HCT116 (cell line): ENCODE data around the gene CDH5. TPM values are rescaled to one million over a fixed set of nuclear protein-coding genes. Genes with fewer than 3 reads are reported as not detected.

Source experiments
- ATAC-seq: fragments of 200-7000 bp; cut with Tn5 transposase; 2 replicates; pipeline ENCODE4 v1.9.1; 2020; ENCODE audit warnings: mild to moderate bottlenecking, moderate library complexity
- BruUV-seq: library from RNA; stranded (reverse); fragments of 400-500 nt; replicated peaks from 2 replicates; lab custom pipeline; 2021; lab: Mats Ljungman, UMichigan
- CTCF ChIA-PET: fragments of 300-600 bp; sonication (Branson Sonifier 250); formaldehyde crosslinking; loops from one replicate; lab custom pipeline; 2021; ENCODE audit warnings: antibody characterized with exemption; lab: Charles Lee
- POLR2A ChIA-PET: fragments of 300-600, 350-600 bp; sonication (Branson Sonifier 250); formaldehyde crosslinking; loops from one replicate; lab custom pipeline; 2021; ENCODE audit warnings: antibody characterized with exemption; lab: Charles Lee
- RAD21 ChIA-PET, 2 experiments: fragments of 300-600 bp; sonication (Branson Sonifier 250); formaldehyde crosslinking; loops; one replicate each; lab custom pipeline; 2023; ENCODE audit warnings: low total read pairs in 2 of 2; ENCODE audit not compliant: uncharacterized antibody in 2 of 2, unreplicated experiment in 2 of 2, low non-redundant PET in 1 of 2; lab: Charles Lee
- DNase-seq: peaks from one replicate; pipeline ENCODE4 v3.0.0-alpha.2; 2010; ENCODE audit warnings: low read depth, low spot score
- H2AFZ ChIP-seq: fragments of 200-600 bp; shearing (Covaris generic), sonication (generic); 2 replicates; pipeline ENCODE4 v1.6.1; 2017; ENCODE audit warnings: low read depth, mixed run types, mixed read lengths, antibody characterized with exemption, low read length; ENCODE audit not compliant: poor library complexity, severe bottlenecking
- H3K27ac ChIP-seq: 2 replicates; pipeline ENCODE4 v1.5.1; 2012; ENCODE audit warnings: low read depth, low read length
- H3K27me3 ChIP-seq: fragments of 200-600 bp; sonication (generic); 2 replicates; pipeline ENCODE4 v1.6.1; 2016; ENCODE audit warnings: mixed run types, low read length, mixed read lengths; ENCODE audit not compliant: insufficient read depth
- H3K36me3 ChIP-seq, 2 experiments: fragments of 200-500 bp in 1 of 2; fragments of 200-600 bp in 1 of 2; sonication (Bioruptor generic) in 1 of 2; sonication (generic) in 1 of 2; 2 replicates each; pipeline versions ENCODE4 v1.5.1 to v1.6.1; 2014 to 2016; ENCODE audit warnings: low read length in 2 of 2, inconsistent platforms in 1 of 2, mixed read lengths in 1 of 2, mixed run types in 1 of 2; ENCODE audit not compliant: insufficient read depth in 2 of 2, control insufficient read depth in 1 of 2
- H3K4me1 ChIP-seq, 2 experiments: fragments of 200-600 bp in 1 of 2; sonication (generic) in 1 of 2; 2 replicates each; pipeline versions ENCODE4 v1.5.1 to v1.6.1; 2012 to 2017; ENCODE audit warnings: low read length in 2 of 2, inconsistent platforms in 1 of 2, mild to moderate bottlenecking in 1 of 2, mixed read lengths in 1 of 2, mixed run types in 1 of 2, moderate library complexity in 1 of 2; ENCODE audit not compliant: insufficient read depth in 2 of 2, control insufficient read depth in 1 of 2
- H3K4me2 ChIP-seq: fragments of 200-600 bp; sonication (generic); 2 replicates; pipeline ENCODE4 v1.6.1; 2017; ENCODE audit warnings: mixed run types, low read length, mixed read lengths
- H3K4me3 ChIP-seq, 2 experiments: fragments of 200-600 bp in 1 of 2; sonication (generic) in 1 of 2; replicated peaks in 1 of 2; 2 replicates each; pipeline ENCODE4 v1.5.1; 2011 to 2016; ENCODE audit warnings: low read length in 2 of 2, control low read depth in 1 of 2, low read depth in 1 of 2, mild to moderate bottlenecking in 1 of 2, mixed read lengths in 1 of 2, mixed run types in 1 of 2
- H3K79me2 ChIP-seq: fragments of 200-600 bp; sonication (generic); 2 replicates; pipeline ENCODE4 v1.6.1; 2017; ENCODE audit warnings: mild to moderate bottlenecking, mixed run types, low read length, moderate library complexity, mixed read lengths; ENCODE audit not compliant: insufficient read depth
- H3K9ac ChIP-seq: fragments of 200-600 bp; sonication (generic); 2 replicates; pipeline ENCODE4 v1.6.1; 2016; ENCODE audit warnings: low read length, mixed read lengths
- H3K9me2 ChIP-seq: fragments of 200-600 bp; sonication (generic), shearing (Covaris generic); 2 replicates; pipeline ENCODE4 v1.6.1; 2017; ENCODE audit warnings: mixed run types, mild to moderate bottlenecking, moderate library complexity; ENCODE audit not compliant: insufficient read depth
- H3K9me3 ChIP-seq, 2 experiments: fragments of 200-500 bp in 1 of 2; fragments of 200-600 bp in 1 of 2; sonication (Bioruptor generic) in 1 of 2; sonication (generic) in 1 of 2; 2 replicates each; pipeline ENCODE4 v1.6.1; 2014 to 2017; ENCODE audit warnings: low read length in 2 of 2, mixed read lengths in 2 of 2, inconsistent platforms in 1 of 2, low read depth in 1 of 2, mild to moderate bottlenecking in 1 of 2, mixed run types in 1 of 2, moderate library complexity in 1 of 2; ENCODE audit not compliant: control insufficient read depth in 1 of 2, insufficient read depth in 1 of 2
- H4K20me1 ChIP-seq: fragments of 200-600 bp; sonication (generic), shearing (Covaris generic); 2 replicates; pipeline ENCODE4 v1.6.1; 2017; ENCODE audit warnings: mixed run types, mild to moderate bottlenecking, moderate library complexity; ENCODE audit not compliant: insufficient read depth
- EGR1 ChIP-seq: IDR thresholded peaks from 2 replicates; pipeline ENCODE4 v1.6.1; 2012; ENCODE audit warnings: low read depth
- ELF1 ChIP-seq: IDR thresholded peaks from 2 replicates; pipeline ENCODE4 v1.6.1; 2012; ENCODE audit warnings: low read depth, borderline replicate concordance
- EZH2 ChIP-seq: fragments of 200-600 bp; sonication (generic); IDR thresholded peaks from 2 replicates; pipeline ENCODE4 v1.6.1; 2017; ENCODE audit warnings: antibody characterized with exemption, mixed run types
- EZH2phosphoT487 ChIP-seq: fragments of 200-600 bp; IDR thresholded peaks from 2 replicates; pipeline ENCODE4 v1.6.1; 2018; ENCODE audit warnings: antibody characterized with exemption, borderline replicate concordance
- FOSL1 ChIP-seq: IDR thresholded peaks from 2 replicates; pipeline ENCODE4 v1.6.1; 2012; ENCODE audit warnings: low read depth
- POLR2A ChIP-seq: IDR thresholded peaks from 2 replicates; pipeline ENCODE4 v1.7.0; 2011; ENCODE audit warnings: borderline replicate concordance; ENCODE audit not compliant: insufficient read depth, insufficient read length; ENCODE audit errors: extremely low read depth
- POLR2AphosphoS5 ChIP-seq: IDR thresholded peaks from 2 replicates; pipeline ENCODE4 v1.6.1; 2011; ENCODE audit warnings: mild to moderate bottlenecking, low read depth, low read length, moderate library complexity
- REST ChIP-seq: IDR thresholded peaks from 2 replicates; pipeline ENCODE4 v1.6.1; 2012; ENCODE audit warnings: low read depth
- TCF7L2 ChIP-seq: IDR thresholded peaks from 2 replicates; pipeline ENCODE4 v1.7.0; 2011; ENCODE audit warnings: borderline replicate concordance, inconsistent platforms; ENCODE audit not compliant: insufficient read depth, insufficient read length; ENCODE audit errors: extremely low read depth
- YY1 ChIP-seq: IDR thresholded peaks from 2 replicates; pipeline ENCODE4 v1.6.1; 2011; ENCODE audit warnings: low read length, low read depth, moderate library complexity, mild to moderate bottlenecking; ENCODE audit not compliant: insufficient replicate concordance; ENCODE audit errors: extremely low read depth
- ZBTB33 ChIP-seq: IDR thresholded peaks from 2 replicates; pipeline ENCODE4 v1.6.1; 2011; ENCODE audit warnings: mild to moderate bottlenecking, low read length, moderate library complexity; ENCODE audit not compliant: insufficient replicate concordance; ENCODE audit errors: extremely low read depth
- ZFX ChIP-seq: fragments of 450-650 bp; IDR thresholded peaks from 2 replicates; pipeline ENCODE4 v1.6.1; 2017
- intact Hi-C: fragments of 100-400 bp; cut with micrococcal nuclease; formaldehyde crosslinking; loops from 2 replicates; pipeline ENCODE4 v1.10.0; 2022
- total RNA-seq: library from RNA; stranded (reverse); gene quantifications from one replicate; pipeline ENCODE4 v1.2.1, GENCODE V29; 2021; ENCODE audit not compliant: unreplicated experiment

CDH5 gene
- total RNA-seq, 1 experiment from 2014 or later: 0.15 TPM

GRCh38 chr16:66325717-66326376 lies 40.6 kb upstream of the CDH5 start:
- H2AFZ ChIP-seq: no peak overlapping the region
- H3K4me3 ChIP-seq: no peak overlapping the region
- no peak overlapping the region for H3K9ac ChIP-seq
- intact Hi-C loops: no loop called here
- H3K4me1 ChIP-seq: peaks cover 6% of the 10 kb centered on the region in 2 experiments; a peak in 2 of 4 replicates
- H3K9me3 ChIP-seq: no peaks in the 10 kb centered on the region
- ChIA-PET CTCF (interaction anchor here (1.1 kb wide), 1 partner anchor 18 kb away, joined by 3 read pairs; no protein-coding TSS in a partner anchor), RAD21 (no interaction called here), POLR2A (no interaction called here)
- DNase-seq (no peak), ATAC-seq (no peak)
- no peak overlapping the region for H3K27ac ChIP-seq
- no peaks in the 10 kb centered on the region for H3K79me2 ChIP-seq
- no peak for TF ChIP-seq EGR1
- no peak for TF ChIP-seq TCF7L2
- no peak for TF ChIP-seq EZH2phosphoT487
- TF ChIP-seq ELF1: no peak
- no peak for TF ChIP-seq POLR2A
- TF ChIP-seq FOSL1: no peak
- no peak for TF ChIP-seq REST
- TF ChIP-seq EZH2: no peak
- no peak for TF ChIP-seq ZBTB33
- no peak for TF ChIP-seq YY1
- no peak for TF ChIP-seq ZFX
- no peak for TF ChIP-seq POLR2AphosphoS5
- no peaks in the 10 kb centered on the region for H4K20me1 ChIP-seq
- no peaks in the 10 kb centered on the region for H3K9me2 ChIP-seq
- no TSS peak for BruUV-seq
- H3K4me2 ChIP-seq: no peak overlapping the region
- H3K27me3 ChIP-seq: peaks cover 12% of the 10 kb centered on the region; the same call in 1 of the 2 replicates
- H3K36me3 ChIP-seq: no peaks in the 10 kb centered on the region
